OCI-LY7 (cell line): ENCODE data around the gene AGFG2. TPM values are rescaled to one million over a fixed set of nuclear protein-coding genes. Genes with fewer than 3 reads are reported as not detected.

Experiments
- BruUV-seq: library from RNA; stranded (reverse); fragments of 400-500 nt; replicated peaks from 2 replicates; lab custom pipeline; 2021; lab: Mats Ljungman, UMichigan
- CTCF ChIA-PET: fragments of 300-600 bp; sonication (Branson Sonifier 250); formaldehyde crosslinking; loops from one replicate; lab custom pipeline; 2022; ENCODE audit warnings: antibody characterized with exemption; ENCODE audit not compliant: unreplicated experiment; lab: Charles Lee
- POLR2A ChIA-PET: fragments of 300-600 bp; sonication (Branson Sonifier 250); formaldehyde crosslinking; loops from one replicate; lab custom pipeline; 2022; ENCODE audit warnings: antibody characterized with exemption; lab: Charles Lee
- DNase-seq: peaks from one replicate; pipeline ENCODE4 v3.0.0-alpha.2; 2015; ENCODE audit warnings: low spot score
- H2AFZ ChIP-seq: fragments of 200-600 bp; sonication (generic), shearing (Covaris generic); 2 replicates; pipeline ENCODE4 v1.6.1; 2014; ENCODE audit warnings: mild to moderate bottlenecking, antibody characterized with exemption, low read length, moderate library complexity
- H3K27ac ChIP-seq: fragments of 200-600 bp; sonication (generic); 2 replicates; pipeline ENCODE4 v1.5.1; 2014; ENCODE audit warnings: mixed run types, low read depth, mild to moderate bottlenecking, moderate library complexity, low read length, inconsistent platforms; ENCODE audit not compliant: poor library complexity, severe bottlenecking
- H3K36me3 ChIP-seq: fragments of 200-600 bp; sonication (generic); 2 replicates; pipeline ENCODE4 v1.6.1; 2014; ENCODE audit warnings: mild to moderate bottlenecking, antibody characterized with exemption, low read length, moderate library complexity, mixed read lengths; ENCODE audit not compliant: insufficient read depth
- H3K4me1 ChIP-seq: fragments of 200-600 bp; sonication (generic); 2 replicates; pipeline ENCODE4 v1.5.1; 2014; ENCODE audit warnings: mild to moderate bottlenecking, low read length; ENCODE audit not compliant: insufficient read depth, poor library complexity, severe bottlenecking
- H3K4me2 ChIP-seq: fragments of 200-600 bp; sonication (generic); 2 replicates; pipeline ENCODE4 v1.6.1; 2014; ENCODE audit warnings: mild to moderate bottlenecking, low read length
- H3K4me3 ChIP-seq: fragments of 200-600 bp; sonication (generic); 2 replicates; pipeline ENCODE4 v1.5.1; 2014; ENCODE audit warnings: mild to moderate bottlenecking, low read depth, low read length; ENCODE audit not compliant: poor library complexity, severe bottlenecking
- H3K79me2 ChIP-seq: fragments of 200-600 bp; sonication (generic); 2 replicates; pipeline ENCODE4 v1.6.1; 2016; ENCODE audit warnings: low read depth, mild to moderate bottlenecking, low read length, moderate library complexity, mixed read lengths; ENCODE audit not compliant: insufficient read depth
- H3K9me2 ChIP-seq: fragments of 200-600 bp; sonication (generic); 2 replicates; pipeline ENCODE4 v1.6.1; 2016; ENCODE audit warnings: mild to moderate bottlenecking, low read length, mixed read lengths; ENCODE audit not compliant: insufficient read depth
- H3K9me3 ChIP-seq: fragments of 200-600 bp; sonication (generic); 2 replicates; pipeline ENCODE4 v1.6.1; 2014; ENCODE audit warnings: mild to moderate bottlenecking, mixed run types, low read length, mixed read lengths
- H4K20me1 ChIP-seq: fragments of 200-600 bp; sonication (generic); 2 replicates; pipeline ENCODE4 v1.6.1; 2014; ENCODE audit warnings: mild to moderate bottlenecking, antibody characterized with exemption, low read length, moderate library complexity, mixed read lengths; ENCODE audit not compliant: insufficient read depth
- EZH2phosphoT487 ChIP-seq: fragments of 200-600 bp; sonication (generic); IDR thresholded peaks from 2 replicates; pipeline ENCODE4 v1.6.1; 2018; ENCODE audit warnings: low read depth, borderline replicate concordance, mild to moderate bottlenecking, mixed run types, antibody characterized with exemption, low read length, moderate library complexity, mixed read lengths
- intact Hi-C: fragments of 100-400 bp; cut with micrococcal nuclease; formaldehyde crosslinking; loops from one replicate; pipeline ENCODE4 v1.10.0; 2022; ENCODE audit not compliant: unreplicated experiment
- small RNA-seq: library from RNA; depleted of rRNA; stranded (forward); fragments of <200 nt; gene quantifications from one replicate; pipeline ENCODE3, GENCODE V24; 2014
- total RNA-seq, 2 experiments: library from RNA; depleted of rRNA in 1 of 2; stranded (reverse); fragments of >200 nt in 1 of 2; shearing (Covaris generic) in 1 of 2; gene quantifications; 2 replicates each; pipeline ENCODE4 v1.2.3, GENCODE V29; 2014 to 2022
- TF ChIP-seq, protein P1 (sequence below): fragments of 200-600 bp; sonication (generic); conservative IDR thresholded peaks from 2 replicates; pipeline ENCODE4 v1.5.1; 2014; ENCODE audit warnings: mild to moderate bottlenecking, antibody characterized with exemption, low read length, moderate library complexity, mixed read lengths

AGFG2 gene
- total RNA-seq, 2 experiments from 2014 or later = 11.5 to 15.2 TPM

DNA sequence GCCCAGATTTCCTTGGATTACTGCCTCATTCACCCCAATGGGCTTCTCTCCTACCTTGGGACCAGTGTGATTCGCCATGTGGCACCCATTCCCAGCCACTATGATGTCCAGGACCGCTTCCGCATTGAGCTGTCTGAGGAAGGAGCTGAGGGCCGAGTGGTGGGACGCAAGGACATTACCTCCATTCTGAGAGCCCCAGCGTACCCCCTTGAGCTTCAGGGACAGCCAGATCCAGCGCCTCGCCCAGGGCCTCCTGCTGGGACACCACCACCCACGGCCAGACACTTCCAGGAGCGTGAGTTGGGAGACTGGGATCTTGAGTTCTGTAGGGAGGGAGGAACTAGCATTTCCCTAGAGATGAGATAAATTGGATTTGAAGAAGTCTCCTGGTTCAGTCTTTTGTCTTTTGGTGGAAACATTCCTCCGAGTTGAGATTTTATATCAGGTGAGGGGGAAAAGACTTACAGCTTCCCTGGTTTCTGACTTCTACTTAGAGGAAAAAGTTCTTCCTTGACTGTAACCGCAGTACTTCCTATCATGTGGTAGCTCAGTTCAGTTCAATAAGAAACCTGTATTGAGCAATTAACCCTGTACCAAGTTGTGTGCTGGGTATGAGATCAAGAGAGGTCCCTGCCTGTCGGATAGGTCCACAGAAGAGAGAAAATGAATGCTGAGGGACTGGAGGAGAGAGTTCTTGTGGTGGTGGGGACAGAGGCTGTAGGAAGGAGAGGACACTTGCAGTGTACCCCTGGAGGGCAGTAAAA is 74.6 kb downstream of the AGFG2 start:
- H3K9me3 ChIP-seq = no peaks in the 10 kb centered on the region
- BruUV-seq = no TSS peak
- ChIA-PET CTCF (interaction anchor here (0.5 to 1.6 kb wide), 3 partner anchors 13 to 194 kb away, joined by 3 to 7 read pairs (median 3); no protein-coding TSS in a partner anchor), POLR2A (interaction anchor here (0.6 to 2.0 kb wide), 3 partner anchors 28 to 137 kb away, joined by 4 to 13 read pairs (median 5); partner anchors contain the start of genes FBXO24 and LRCH4)
- no peak overlapping the region for H3K27ac ChIP-seq
- no peaks in the 10 kb centered on the region for H3K79me2 ChIP-seq
- intact Hi-C loops = loop anchor here (2.0 kb wide), 2 partner anchors 13 to 59 kb away; partner anchors contain the start of gene GNB2
- peak overlapping the region; percentile 99 for H3K4me2 ChIP-seq
- peaks cover 9% of the 10 kb centered on the region for H3K4me1 ChIP-seq
- no peak for DNase-seq
- no peak overlapping the region for H2AFZ ChIP-seq
- H3K4me3 ChIP-seq = no peak overlapping the region
- no peaks in the 10 kb centered on the region for H3K36me3 ChIP-seq
- H3K9me2 ChIP-seq = no peaks in the 10 kb centered on the region
- no peaks in the 10 kb centered on the region for H4K20me1 ChIP-seq
- TF ChIP-seq EZH2phosphoT487 = no peak
- TF ChIP-seq, protein P1, sequence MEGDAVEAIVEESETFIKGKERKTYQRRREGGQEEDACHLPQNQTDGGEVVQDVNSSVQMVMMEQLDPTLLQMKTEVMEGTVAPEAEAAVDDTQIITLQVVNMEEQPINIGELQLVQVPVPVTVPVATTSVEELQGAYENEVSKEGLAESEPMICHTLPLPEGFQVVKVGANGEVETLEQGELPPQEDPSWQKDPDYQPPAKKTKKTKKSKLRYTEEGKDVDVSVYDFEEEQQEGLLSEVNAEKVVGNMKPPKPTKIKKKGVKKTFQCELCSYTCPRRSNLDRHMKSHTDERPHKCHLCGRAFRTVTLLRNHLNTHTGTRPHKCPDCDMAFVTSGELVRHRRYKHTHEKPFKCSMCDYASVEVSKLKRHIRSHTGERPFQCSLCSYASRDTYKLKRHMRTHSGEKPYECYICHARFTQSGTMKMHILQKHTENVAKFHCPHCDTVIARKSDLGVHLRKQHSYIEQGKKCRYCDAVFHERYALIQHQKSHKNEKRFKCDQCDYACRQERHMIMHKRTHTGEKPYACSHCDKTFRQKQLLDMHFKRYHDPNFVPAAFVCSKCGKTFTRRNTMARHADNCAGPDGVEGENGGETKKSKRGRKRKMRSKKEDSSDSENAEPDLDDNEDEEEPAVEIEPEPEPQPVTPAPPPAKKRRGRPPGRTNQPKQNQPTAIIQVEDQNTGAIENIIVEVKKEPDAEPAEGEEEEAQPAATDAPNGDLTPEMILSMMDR = no peak; the same call in 1 of the 2 replicates

DNA sequence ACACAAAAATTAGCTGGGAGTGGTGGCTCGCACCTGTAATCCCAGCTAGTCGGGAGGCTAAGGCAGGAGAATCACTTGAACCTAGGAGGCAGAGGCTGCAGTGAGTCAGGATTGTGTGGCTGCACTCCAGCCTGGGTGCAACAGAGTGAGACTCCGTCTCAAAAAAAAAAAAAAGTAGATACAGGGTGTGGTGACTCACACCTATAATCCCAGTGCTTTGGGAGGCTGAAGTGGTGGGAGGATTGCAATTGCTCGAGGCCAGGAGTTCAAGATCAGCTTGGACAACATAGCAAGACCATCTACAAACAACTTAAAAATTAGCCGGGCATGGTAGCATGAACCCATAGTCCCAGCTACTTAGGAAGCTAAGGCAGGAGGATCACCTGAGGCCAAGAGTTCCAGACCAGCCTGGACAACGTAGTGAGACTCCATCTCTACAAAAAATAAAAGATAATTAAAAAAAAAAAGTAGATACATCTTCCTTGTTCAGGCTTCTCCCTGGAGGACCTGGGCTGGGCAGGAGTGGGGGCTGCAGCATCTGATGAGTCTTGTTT is 75.4 kb downstream of the AGFG2 start:
- ChIA-PET CTCF (no interaction called here), POLR2A (no interaction called here)
- Histone ChIP-seq H3K9me3 (no peaks in the 10 kb centered on the region), H3K4me3 (no peak overlapping the region), H3K36me3 (no peaks in the 10 kb centered on the region), H3K4me1 (peaks cover 9% of the 10 kb centered on the region), H3K27ac (no peak overlapping the region), H3K4me2 (no peak overlapping the region), H3K79me2 (no peaks in the 10 kb centered on the region), H2AFZ (no peak overlapping the region), H4K20me1 (no peaks in the 10 kb centered on the region), H3K9me2 (no peaks in the 10 kb centered on the region)
- no peak for DNase-seq
- TF ChIP-seq EZH2phosphoT487 = no peak
- TF ChIP-seq, protein P1 = no peak
- intact Hi-C loops = no loop called here
- no TSS peak for BruUV-seq

Small RNA genes within 50 kb of the gene (small RNA-seq; reads per million reads assigned to genes)
- gene RN7SL416P (not detected), gene SAP25 (not detected)

Other genes starting within 250 kb of the AGFG2 start
- not detected in 2 replicates for gene SPDYE3, start 231.5 kb upstream of the AGFG2 start, total RNA-seq (2014; rRNA removed; shearing (Covaris generic))
- gene SPDYE3, start 231.5 kb upstream of the AGFG2 start, total RNA-seq (2022) = not detected in 2 replicates
- gene PILRB, start 181.1 kb upstream of the AGFG2 start, total RNA-seq (2014; rRNA removed; shearing (Covaris generic)) = 90.2 and 102 TPM in 2 replicates
- 95.0 and 106 TPM in 2 replicates for gene PILRB, start 181.1 kb upstream of the AGFG2 start, total RNA-seq (2022)
- 6.4 and 8.0 TPM in 2 replicates for gene PILRA, start 165.7 kb upstream of the AGFG2 start, total RNA-seq (2014; rRNA removed; shearing (Covaris generic))
- gene PILRA, start 165.7 kb upstream of the AGFG2 start, total RNA-seq (2022) = 13.5 and 16.0 TPM in 2 replicates
- 4.1 and 10.9 TPM in 2 replicates for gene ZCWPW1, start 110.5 kb upstream of the AGFG2 start, total RNA-seq (2014; rRNA removed; shearing (Covaris generic))
- 10.8 and 11.9 TPM in 2 replicates for gene ZCWPW1, start 110.5 kb upstream of the AGFG2 start, total RNA-seq (2022)
- 37.9 and 44.2 TPM in 2 replicates for gene MEPCE, start 109.4 kb upstream of the AGFG2 start, total RNA-seq (2014; rRNA removed; shearing (Covaris generic))
- 54.1 and 65.6 TPM in 2 replicates for gene MEPCE, start 109.4 kb upstream of the AGFG2 start, total RNA-seq (2022)
- 127 and 137 TPM in 2 replicates for gene PPP1R35, start 102.7 kb upstream of the AGFG2 start, total RNA-seq (2014; rRNA removed; shearing (Covaris generic))
- 86.9 and 90.6 TPM in 2 replicates for gene PPP1R35, start 102.7 kb upstream of the AGFG2 start, total RNA-seq (2022)
- gene SPACDR, start 74.9 kb upstream of the AGFG2 start, total RNA-seq (2014; rRNA removed; shearing (Covaris generic)) = 0.54 and 1.6 TPM in 2 replicates
- gene SPACDR, start 74.9 kb upstream of the AGFG2 start, total RNA-seq (2022) = 2.4 and 3.7 TPM in 2 replicates
- 38.5 and 41.4 TPM in 2 replicates for gene TSC22D4, start 60.0 kb upstream of the AGFG2 start, total RNA-seq (2014; rRNA removed; shearing (Covaris generic))
- 75.4 and 76.6 TPM in 2 replicates for gene TSC22D4, start 60.0 kb upstream of the AGFG2 start, total RNA-seq (2022)
- 0.08 and 0.98 TPM in 2 replicates for gene NYAP1, start 55.3 kb upstream of the AGFG2 start, total RNA-seq (2014; rRNA removed; shearing (Covaris generic))
- gene NYAP1, start 55.3 kb upstream of the AGFG2 start, total RNA-seq (2022) = 0.10 and 0.50 TPM in 2 replicates
- 1.2 and 1.5 TPM in 2 replicates for gene SAP25, start 34.7 kb downstream of the AGFG2 start, total RNA-seq (2014; rRNA removed; shearing (Covaris generic))
- gene SAP25, start 34.7 kb downstream of the AGFG2 start, total RNA-seq (2022) = 12.7 and 14.0 TPM in 2 replicates
- 30.3 and 39.2 TPM in 2 replicates for gene LRCH4, start 46.9 kb downstream of the AGFG2 start, total RNA-seq (2014; rRNA removed; shearing (Covaris generic))
- 72.0 and 75.5 TPM in 2 replicates for gene LRCH4, start 46.9 kb downstream of the AGFG2 start, total RNA-seq (2022)
- 0.16 TPM in 1 of 2 replicates, not detected in the other for gene FBXO24, start 47.1 kb downstream of the AGFG2 start, total RNA-seq (2014; rRNA removed; shearing (Covaris generic))
- 1.2 and 1.7 TPM in 2 replicates for gene FBXO24, start 47.1 kb downstream of the AGFG2 start, total RNA-seq (2022)
- 8.8 and 27.6 TPM in 2 replicates for gene PCOLCE, start 63.2 kb downstream of the AGFG2 start, total RNA-seq (2014; rRNA removed; shearing (Covaris generic))
- gene PCOLCE, start 63.2 kb downstream of the AGFG2 start, total RNA-seq (2022) = 32.3 and 38.3 TPM in 2 replicates
- 7.1 and 12.0 TPM in 2 replicates for gene MOSPD3, start 73.3 kb downstream of the AGFG2 start, total RNA-seq (2014; rRNA removed; shearing (Covaris generic))
- 10.4 and 15.1 TPM in 2 replicates for gene MOSPD3, start 73.3 kb downstream of the AGFG2 start, total RNA-seq (2022)
- gene TFR2, start 102.3 kb downstream of the AGFG2 start, total RNA-seq (2014; rRNA removed; shearing (Covaris generic)) = 8.1 and 12.1 TPM in 2 replicates
- gene TFR2, start 102.3 kb downstream of the AGFG2 start, total RNA-seq (2022) = 25.0 and 26.0 TPM in 2 replicates
- gene ACTL6B, start 117.2 kb downstream of the AGFG2 start, total RNA-seq (2014; rRNA removed; shearing (Covaris generic)) = not detected in 2 replicates
- gene ACTL6B, start 117.2 kb downstream of the AGFG2 start, total RNA-seq (2022) = not detected in 2 replicates
- gene GNB2, start 134.5 kb downstream of the AGFG2 start, total RNA-seq (2014; rRNA removed; shearing (Covaris generic)) = 59.4 and 80.4 TPM in 2 replicates
- 174 and 180 TPM in 2 replicates for gene GNB2, start 134.5 kb downstream of the AGFG2 start, total RNA-seq (2022)
- 35.7 and 40.2 TPM in 2 replicates for gene GIGYF1, start 155.0 kb downstream of the AGFG2 start, total RNA-seq (2014; rRNA removed; shearing (Covaris generic))
- gene GIGYF1, start 155.0 kb downstream of the AGFG2 start, total RNA-seq (2022) = 52.0 and 58.8 TPM in 2 replicates
- 82.6 and 94.3 TPM in 2 replicates for gene POP7, start 166.9 kb downstream of the AGFG2 start, total RNA-seq (2014; rRNA removed; shearing (Covaris generic))
- gene POP7, start 166.9 kb downstream of the AGFG2 start, total RNA-seq (2022) = 43.7 and 47.2 TPM in 2 replicates
- gene EPO, start 181.3 kb downstream of the AGFG2 start, total RNA-seq (2014; rRNA removed; shearing (Covaris generic)) = 0.13 TPM in 1 of 2 replicates, not detected in the other
- gene EPO, start 181.3 kb downstream of the AGFG2 start, total RNA-seq (2022) = not detected in 2 replicates
- gene ZAN, start 194.4 kb downstream of the AGFG2 start, total RNA-seq (2014; rRNA removed; shearing (Covaris generic)) = not detected in 2 replicates
- gene ZAN, start 194.4 kb downstream of the AGFG2 start, total RNA-seq (2022) = not detected in 2 replicates